Motor neuron (in vitro differentiated cells): Measurements from ENCODE around the gene PRRT2. TPM values are rescaled to one million over a fixed set of nuclear protein-coding genes. Genes with fewer than 3 reads are reported as not detected.
"Not testable (repeated sequence)": the region's sequence is repeated elsewhere in the genome, so short reads cannot be mapped to it uniquely, and the experiment has no call there.

ENCODE experiments used
- ATAC-seq, 8 experiments: fragments of 200-7000 bp; cut with Tn5 transposase; replicated peaks in 6 of 8; 2 replicates each; pipeline ENCODE4 v1.8.0; 2021; ENCODE audit warnings: mild to moderate bottlenecking in 8 of 8, moderate library complexity in 8 of 8
- H3K27ac ChIP-seq, 2 donors: fragments of 250-450 bp; sonication (Bioruptor Pico); 2 replicates each; pipeline ENCODE4 v1.9.0; 2021; ENCODE audit warnings: antibody characterized with exemption in 2 of 2, mild to moderate bottlenecking in 2 of 2, moderate library complexity in 1 of 2
- H3K4me1 ChIP-seq, 2 donors: fragments of 250-450 bp; sonication (Bioruptor Pico); replicated peaks in 1 of 2; 2 replicates each; pipeline ENCODE4 v1.6.1; 2021; ENCODE audit warnings: antibody characterized with exemption in 2 of 2, mild to moderate bottlenecking in 2 of 2, moderate library complexity in 1 of 2
- H3K4me3 ChIP-seq, 5 donors: fragments of 250-450 bp; sonication (Bioruptor Pico); 2 replicates each; pipeline ENCODE4 v1.9.0; 2021; ENCODE audit warnings: antibody characterized with exemption in 5 of 5, mild to moderate bottlenecking in 5 of 5, moderate library complexity in 4 of 5
- WGBS, 10 experiments: fragments of 450-650 bp; shearing (Covaris generic); methylation state at CpG; one replicate each; pipeline ENCODE4 v1.0.0; 2022; 5-methylcytosine and 5-hydroxymethylcytosine counted together
- in situ Hi-C, 9 experiments: fragments of 400-800 bp; cut with MboI; loops; one replicate each; pipeline ENCODE4 v1.15.0; 2021; ENCODE audit warnings: low sequenced_read_pairs in 9 of 9, low pct_unique_long_range_greater_than_20kb in 2 of 9; ENCODE audit not compliant: unreplicated experiment in 9 of 9
- total RNA-seq, 8 experiments: library from RNA; unstranded; fragments of 300-600 nt; gene quantifications; 2 replicates each; pipeline versions ENCODE4 v1.2.3 to v1.2.4, GENCODE V29; 2022

PRRT2 gene
- 10 to 100 TPM in 5 of 8 experiments, 1 to 10 TPM in 3; 1.4 to 72.7 (median 28.4) TPM for total RNA-seq

- in situ Hi-C loops, result loop anchor here in 4 of 9 experiments (25.0 kb wide), 2 partner anchors 100 to 200 kb away; partner anchors contain the start of genes C16orf92 (in 3 of the 4), DOC2A (in 3 of the 4) and ASPHD1 (in 1 of the 4)
- peak within 1 kb of the TSS; percentile 96 to 97 for H3K27ac ChIP-seq
- H3K4me1 ChIP-seq, result peaks cover 34 to 47% of the 10 kb centered on the region in 2 donors
- WGBS, 10 experiments, result 1 to 20% (median 3%) methylated on average over 1 to 20 of the region's 69 CpGs; no CpG with 5 or more reads in 7 of the 10 experiments
- peak in 7 of 8 experiments; percentile 0 to 35 (median 25) for ATAC-seq
- H3K4me3 ChIP-seq, result peak within 1 kb of the TSS; percentile 49 to 86 (median 72)
Measured at GRCh38 chr16:29811896-29812665, at the start of gene PRRT2. Gene PRRT2, plus strand, starts transcription at chr16:29812193. Its CDS starts 862 bp downstream, at chr16:29813055.

GRCh38 chr16:29763326-29763725 lies 48.7 kb upstream of the PRRT2 start:
- Histone ChIP-seq H3K4me1 (peaks cover 0 to under 1% of the 10 kb centered on the region in 2 donors), H3K27ac (no peak overlapping the region), H3K4me3 (no peak overlapping the region)
- WGBS, 10 experiments, result 29 to 100% (median 54%) methylated on average over 1 to 5 of the region's 6 CpGs; no CpG with 5 or more reads in 6 of the 10 experiments
- in situ Hi-C loops, result no loop called here
- no peak for ATAC-seq

- H3K4me3 ChIP-seq, result no peak overlapping the region
- no peak for ATAC-seq
- in situ Hi-C loops, result no loop called here
- 43 to 90% (median 65%) methylated on average over 2 to 8 of the region's 15 CpGs; no CpG with 5 or more reads in 2 of the 10 experiments for WGBS, 10 experiments
- no peak overlapping the region for H3K27ac ChIP-seq
- H3K4me1 ChIP-seq, result no peaks in the 10 kb centered on the region
Measured at GRCh38 chr16:29765167-29766032, 46.6 kb upstream of the PRRT2 start.

GRCh38 chr16:29766571-29766970 lies 45.4 kb upstream of the PRRT2 start:
- Histone ChIP-seq H3K27ac (no peak overlapping the region), H3K4me1 (no peaks in the 10 kb centered on the region), H3K4me3 (no peak overlapping the region)
- WGBS, 10 experiments, result 58 to 100% (median 86%) methylated on average over 1 to 3 of the region's 3 CpGs; no CpG with 5 or more reads in 2 of the 10 experiments
- in situ Hi-C loops, result no loop called here
- ATAC-seq, result no peak

GRCh38 chr16:29767062-29767461 lies 44.9 kb upstream of the PRRT2 start:
- H3K4me3 ChIP-seq, result no peak overlapping the region
- H3K4me1 ChIP-seq, result no peaks in the 10 kb centered on the region
- in situ Hi-C loops, result no loop called here
- no peak for ATAC-seq
- WGBS, 10 experiments, result 0 to 100% (median 81%) methylated on average over 1 to 3 of the region's 3 CpGs; no CpG with 5 or more reads in 3 of the 10 experiments
- H3K27ac ChIP-seq, result no peak overlapping the region

- 20 to 83% (median 67%) methylated on average over 1 to 2 of the region's 2 CpGs; no CpG with 5 or more reads in 1 of the 10 experiments for WGBS, 10 experiments
- ATAC-seq, result no peak
Measured at GRCh38 chr16:29769507-29769906, 42.5 kb upstream of the PRRT2 start.

GRCh38 chr16:29770250-29770929 lies 41.6 kb upstream of the PRRT2 start:
- H3K4me1 ChIP-seq, result no peaks in the 10 kb centered on the region
- 26 to 100% (median 78%) methylated on average over 1 to 7 of the region's 7 CpGs; no CpG with 5 or more reads in 1 of the 10 experiments for whole genome bisulfite sequencing, 10 experiments
- in situ Hi-C loops, result no loop called here
- no peak overlapping the region for H3K4me3 ChIP-seq
- ATAC-seq, result no peak
- H3K27ac ChIP-seq, result no peak overlapping the region

More at GRCh38 chr16:29769507-29769906, 42.5 kb upstream of the PRRT2 start:
- Histone ChIP-seq H3K27ac (no peak overlapping the region), H3K4me3 (no peak overlapping the region), H3K4me1 (no peaks in the 10 kb centered on the region)
- in situ Hi-C loops, result no loop called here

GRCh38 chr16:29772330-29772729 lies 39.7 kb upstream of the PRRT2 start:
- H3K27ac ChIP-seq, H3K4me1 ChIP-seq, H3K4me3 ChIP-seq, in situ Hi-C loops: not testable (repeated sequence)
- ATAC-seq, result peak in 7 of 8 experiments; percentile 11 to 79 (median 76)
- WGBS, 10 experiments, result 20 to 100% (median 70%) methylated on average over 1 to 2 of the region's 7 CpGs; no CpG with 5 or more reads in 2 of the 10 experiments

- 28 to 100% (median 60%) methylated on average over 1 to 5 of the region's 5 CpGs; no CpG with 5 or more reads in 5 of the 10 experiments for WGBS, 10 experiments
- Histone ChIP-seq H3K27ac (no peak overlapping the region), H3K4me3 (no peak overlapping the region), H3K4me1 (peaks cover 2 to 3% of the 10 kb centered on the region in 2 donors)
- in situ Hi-C loops, result no loop called here
- no peak for ATAC-seq
Measured at GRCh38 chr16:29774730-29775129, 37.3 kb upstream of the PRRT2 start.

- peak; percentile 43 to 98 (median 78) for ATAC-seq
- Histone ChIP-seq H3K27ac (peak overlapping the region; percentile 12 to 15), H3K4me3 (no peak overlapping the region), H3K4me1 (peaks cover 2 to 3% of the 10 kb centered on the region in 2 donors)
- WGBS, 10 experiments, result 13 to 80% (median 50%) methylated on average over 1 to 2 of the region's 4 CpGs; no CpG with 5 or more reads in 1 of the 10 experiments
- in situ Hi-C loops, result no loop called here
Measured at GRCh38 chr16:29775742-29776408, 36.1 kb upstream of the PRRT2 start.

GRCh38 chr16:29777576-29778350 lies 34.2 kb upstream of the PRRT2 start, which contains the start of gene ZG16:
Gene ZG16, plus strand, starts transcription at chr16:29778256. Its CDS starts 1,011 bp downstream, at chr16:29779267.
- 34 to 97% (median 75%) methylated on average over 2 to 7 of the region's 10 CpGs; no CpG with 5 or more reads in 4 of the 10 experiments for WGBS, 10 experiments
- no peak for ATAC-seq
- in situ Hi-C loops, result no loop called here
- Histone ChIP-seq H3K27ac (no peak within 1 kb of the TSS), H3K4me3 (no peak within 1 kb of the TSS), H3K4me1 (peaks cover 2 to 3% of the 10 kb centered on the region in 2 donors)
